Stimulated activated CD4-positive, alpha-beta T cell treated with anti-CD3 and anti-CD28 coated beads, Interleukin-1b, Interleukin-23, amount 100 ng/mL, for 4 hours (primary cell): Measurements from ENCODE around the gene SYNE3.

ENCODE experiments used
- DNase-seq, 2 donors: peaks; one replicate each; pipeline ENCODE4 v3.0.0-alpha.2; 2020; ENCODE audit warnings: low read depth in 2 of 2

The SYNE3 gene

DNA sequence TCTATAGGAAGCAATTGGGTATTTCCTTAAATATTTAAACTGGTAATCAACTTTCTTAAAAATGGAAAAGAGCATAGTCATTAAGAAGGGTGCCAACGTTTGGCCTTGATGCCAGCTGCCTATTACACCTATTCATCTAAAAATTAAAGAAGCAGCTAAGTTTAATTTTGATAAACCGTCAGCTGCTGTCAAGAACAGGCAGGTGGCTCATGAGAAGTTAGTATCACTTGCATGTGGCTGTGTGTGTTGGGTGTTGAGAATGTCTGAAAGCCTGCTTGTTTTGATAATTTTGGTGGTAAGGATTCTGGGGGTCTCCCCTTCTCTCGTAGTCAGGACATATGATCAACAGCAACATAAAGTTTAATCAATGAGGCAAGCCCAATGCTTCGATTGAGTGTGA is 24.9 kb upstream of the SYNE3 start:
- no peak for DNase-seq

DNA sequence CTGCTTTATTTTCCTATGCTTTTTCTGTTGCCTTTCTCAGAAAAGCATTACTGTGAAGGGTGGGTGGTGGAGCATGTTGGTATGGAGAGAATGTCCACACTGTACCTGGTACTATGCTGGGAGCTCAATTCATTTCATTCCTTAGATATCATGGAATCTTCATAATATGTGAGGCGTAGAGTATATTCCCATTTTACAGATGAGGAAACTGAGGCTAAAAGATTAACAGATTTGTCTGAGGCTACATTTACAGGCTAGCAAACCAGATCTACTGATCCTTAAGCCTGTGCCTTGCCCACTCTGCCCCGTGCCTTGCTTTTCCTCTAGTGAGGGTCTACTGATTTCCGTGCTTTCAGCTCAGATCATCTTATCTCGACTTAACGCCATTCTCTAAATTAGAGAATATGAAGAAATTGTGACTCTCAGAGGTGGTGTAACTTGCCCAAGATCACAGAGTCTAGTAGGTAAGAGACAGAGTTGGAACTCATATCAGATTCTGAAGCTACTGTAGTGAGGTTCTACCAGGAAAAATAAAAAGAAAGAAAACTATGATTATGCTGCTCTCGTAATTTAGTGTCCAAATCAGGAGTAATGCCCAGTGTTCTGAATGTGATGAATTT is 23.9 kb upstream of the SYNE3 start:
- DNase-seq = no peak

DNA sequence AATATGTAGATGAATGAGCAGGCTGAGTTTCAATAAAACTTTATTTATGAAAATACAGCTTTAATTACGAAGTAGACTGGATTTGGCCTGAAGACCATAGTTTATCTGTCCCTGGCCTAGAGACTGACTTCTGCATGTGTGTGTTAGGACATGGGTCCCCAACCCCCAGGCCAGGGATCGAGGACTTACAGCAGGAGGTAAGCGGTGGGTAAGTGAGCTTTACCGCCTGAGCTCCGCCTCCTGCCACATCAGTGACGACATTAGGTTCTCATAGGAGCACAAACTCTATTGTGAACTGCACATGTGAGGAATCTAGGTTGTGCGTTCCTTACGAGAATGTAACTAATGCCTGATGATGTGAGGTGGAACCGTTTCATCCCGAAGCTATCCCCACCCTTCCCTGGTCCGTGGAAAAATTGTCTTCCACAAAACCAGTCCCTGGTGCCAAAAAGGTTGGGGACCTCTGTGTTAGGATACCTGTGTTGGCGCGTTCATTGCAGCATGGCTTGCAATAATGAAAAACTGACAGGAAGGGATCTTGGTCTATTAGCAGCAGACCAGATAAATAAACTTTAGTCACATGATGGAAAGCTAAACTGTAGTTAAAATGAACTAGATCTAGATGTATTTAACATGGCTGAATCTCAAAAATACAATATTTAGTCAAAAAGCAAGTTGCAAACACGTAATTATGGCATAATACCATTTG is 22.5 kb upstream of the SYNE3 start:
- DNase-seq = no peak

DNA sequence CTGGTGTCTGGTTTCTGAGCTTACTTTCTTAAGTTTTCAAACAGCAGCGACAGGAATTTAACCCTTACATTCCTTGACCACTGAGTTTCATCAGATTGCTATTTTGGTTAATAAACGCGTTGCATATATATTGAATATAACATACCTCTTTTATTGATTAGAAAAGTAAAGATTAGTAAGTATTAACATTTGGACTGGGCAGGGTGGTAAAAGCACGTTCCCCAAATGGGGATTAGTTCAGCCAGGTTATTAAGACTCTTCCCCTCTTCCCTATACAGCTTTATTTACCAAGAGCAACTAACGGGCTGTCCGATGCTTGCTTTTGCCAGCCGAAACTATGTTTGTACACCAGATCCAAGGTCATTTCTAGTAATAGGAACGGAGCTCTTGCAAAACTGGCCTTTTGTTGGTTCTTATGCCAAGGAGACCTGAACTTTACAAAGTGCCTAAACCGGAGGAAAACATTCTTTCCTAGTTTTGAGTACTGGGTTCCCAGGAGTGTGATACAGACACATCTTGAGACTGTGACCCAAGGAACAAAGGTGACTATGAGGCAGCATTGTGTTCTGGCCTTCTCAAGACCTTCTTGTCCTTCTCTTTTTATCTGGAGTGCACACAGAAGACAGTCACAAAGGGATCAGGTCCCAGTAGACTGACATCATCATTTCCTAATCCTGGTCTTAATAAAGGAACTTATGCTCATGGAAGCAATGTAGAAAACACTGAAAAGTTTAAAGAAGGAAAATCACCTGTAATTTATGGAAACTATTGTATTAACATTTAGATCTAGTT is 21.0 kb upstream of the SYNE3 start:
- DNase-seq = no peak

DNA sequence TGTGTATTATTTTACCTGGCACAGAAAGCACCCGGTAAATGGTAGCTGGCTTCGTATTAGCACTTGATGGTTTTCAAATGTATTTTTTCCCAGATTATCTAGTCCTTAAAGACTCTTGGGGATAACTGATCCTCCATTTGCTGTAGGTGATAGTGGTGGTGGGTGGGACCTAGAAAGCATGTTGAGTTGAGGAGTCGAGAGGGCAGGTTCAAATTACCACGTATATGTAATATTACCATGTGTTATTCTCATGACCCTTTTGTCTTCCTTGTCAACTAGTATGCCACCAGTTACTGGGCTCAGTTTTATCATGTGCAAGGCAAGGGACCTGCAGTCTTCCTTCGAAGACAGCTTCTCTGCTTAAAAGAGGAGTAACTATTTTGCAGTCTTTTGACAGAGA is 20.2 kb upstream of the SYNE3 start:
- no peak for DNase-seq

DNA sequence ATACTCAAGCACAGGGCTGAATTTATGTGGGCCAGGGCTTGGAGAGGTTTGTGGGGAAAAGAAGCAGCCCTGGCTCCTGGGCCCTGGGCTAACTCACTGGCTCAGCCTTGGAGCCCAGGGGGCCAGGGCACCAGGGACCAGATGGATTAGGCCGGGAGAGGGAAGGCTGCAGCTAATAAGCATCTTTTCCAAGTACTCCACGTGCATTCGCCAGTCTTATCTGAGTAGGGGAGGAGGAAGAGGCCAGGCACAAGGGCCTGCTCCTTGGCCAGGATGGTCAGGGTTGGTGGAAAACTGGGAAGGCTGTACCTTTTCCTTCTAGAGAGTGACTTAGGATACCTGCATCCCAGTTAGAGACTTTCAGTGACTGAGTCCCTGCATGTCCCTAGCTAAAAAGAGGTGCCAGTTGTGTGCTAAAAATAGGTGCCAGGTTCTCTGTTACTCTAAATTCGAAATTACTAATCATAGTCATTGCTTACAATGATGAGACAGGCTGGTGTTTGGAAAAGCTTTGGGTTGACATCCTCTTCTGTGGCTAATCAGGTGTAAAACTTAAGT is 19.7 kb upstream of the SYNE3 start:
- DNase-seq = no peak

DNA sequence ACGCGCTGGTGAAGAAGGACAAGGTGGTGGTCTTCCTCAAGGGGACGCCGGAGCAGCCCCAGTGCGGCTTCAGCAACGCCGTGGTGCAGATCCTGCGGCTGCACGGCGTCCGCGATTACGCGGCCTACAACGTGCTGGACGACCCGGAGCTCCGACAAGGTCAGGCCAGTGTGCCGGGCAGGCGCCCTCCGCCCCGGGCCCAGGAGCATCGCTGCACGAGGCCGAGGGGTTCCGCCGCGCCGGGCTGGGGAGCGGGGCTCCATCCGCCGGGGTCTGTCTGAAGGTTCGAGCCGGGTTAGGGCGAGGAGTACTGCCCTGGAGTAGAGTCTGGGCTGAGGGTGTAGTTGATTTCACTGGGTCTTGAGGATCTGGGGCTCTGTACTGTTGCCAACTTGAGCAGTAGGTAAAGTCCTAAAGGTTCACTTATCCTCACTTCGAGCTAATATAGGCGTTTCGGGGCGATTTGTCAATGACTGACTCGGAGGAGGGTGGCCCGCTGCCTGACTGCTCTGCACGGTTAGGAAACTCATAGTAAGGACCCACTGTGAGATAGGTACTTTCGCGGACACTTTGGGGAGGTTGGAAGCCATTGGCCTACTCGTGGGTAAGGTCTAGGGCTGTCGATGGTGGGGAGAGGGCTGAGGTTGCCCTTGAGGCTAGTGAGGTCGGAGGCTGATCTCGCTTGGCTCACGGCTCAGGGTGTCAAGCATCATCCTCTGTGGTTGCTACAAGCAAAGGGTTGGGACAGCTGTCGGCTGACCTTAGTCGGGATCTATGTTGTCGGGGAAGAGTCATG is 19.0 kb upstream of the SYNE3 start:
- DNase-seq = no peak

DNA sequence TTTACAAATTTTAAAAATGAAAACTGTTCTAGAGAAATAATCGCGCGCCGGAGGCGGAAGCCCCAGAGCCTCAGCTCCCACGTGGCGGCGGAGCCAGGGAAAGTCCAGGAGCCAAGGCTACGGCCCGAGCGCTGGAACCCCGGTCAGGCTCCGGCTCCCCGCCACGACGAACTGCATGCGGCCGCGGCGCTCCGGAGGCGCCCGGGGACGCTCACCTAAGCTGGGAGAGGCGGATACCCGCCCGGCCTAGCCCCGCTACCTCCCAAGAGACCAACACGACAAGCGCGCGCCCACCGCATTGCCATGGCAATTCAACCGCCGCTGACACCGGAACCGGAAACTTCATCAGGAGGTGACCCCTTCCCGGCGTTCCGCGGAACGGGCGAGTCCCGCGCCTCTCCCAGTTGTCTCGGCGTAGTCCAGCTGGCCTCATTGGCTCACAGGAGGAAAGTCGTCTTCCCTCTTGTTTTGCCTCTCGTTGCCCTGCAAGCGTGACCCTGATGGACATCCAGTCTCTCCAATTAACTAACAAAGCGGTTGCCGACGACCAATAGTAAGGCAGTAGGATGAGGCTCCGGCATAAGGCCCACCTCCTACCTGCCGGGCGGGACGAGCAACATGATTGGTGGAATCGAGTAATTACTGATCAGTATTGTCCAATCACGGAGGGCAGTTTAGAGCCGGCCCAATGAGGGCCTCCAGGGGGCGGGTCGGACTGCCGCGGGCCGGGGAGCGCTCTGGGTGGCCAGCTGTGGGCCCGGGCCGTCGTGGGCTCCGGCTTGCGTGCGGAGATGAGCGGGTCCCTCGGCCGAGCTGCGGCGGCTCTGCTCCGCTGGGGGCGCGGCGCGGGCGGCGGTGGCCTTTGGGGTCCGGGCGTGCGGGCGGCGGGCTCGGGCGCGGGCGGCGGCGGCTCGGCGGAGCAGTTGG is 18.1 kb upstream of the SYNE3 start, which contains the start of gene GLRX5:
Gene GLRX5, plus strand, starts transcription at position 752 of the 927 bp plus-strand sequence. Its CDS starts 40 bp downstream, at position 792.
- peak; percentile 91 to 92 for DNase-seq

DNA sequence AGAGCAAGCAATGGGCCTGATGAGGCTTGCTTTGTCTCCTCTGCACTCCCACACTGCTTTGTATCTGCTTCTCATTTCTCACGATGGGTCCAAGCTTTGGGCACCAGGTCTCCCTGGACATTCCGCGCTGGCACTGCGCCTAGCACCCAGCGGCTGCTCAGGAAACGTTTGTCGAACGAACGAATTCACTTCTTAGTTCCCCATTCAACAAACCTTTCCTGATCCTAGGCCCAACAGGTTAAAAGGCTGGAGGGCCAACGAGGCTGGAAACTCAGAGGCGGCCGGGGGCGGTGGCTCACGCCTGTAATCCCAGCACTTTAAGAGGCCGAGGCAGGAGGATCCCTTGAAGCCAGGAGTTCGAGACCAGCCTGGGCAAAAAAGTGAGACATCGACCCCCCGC is 17.4 kb upstream of the SYNE3 start:
- no peak for DNase-seq

DNA sequence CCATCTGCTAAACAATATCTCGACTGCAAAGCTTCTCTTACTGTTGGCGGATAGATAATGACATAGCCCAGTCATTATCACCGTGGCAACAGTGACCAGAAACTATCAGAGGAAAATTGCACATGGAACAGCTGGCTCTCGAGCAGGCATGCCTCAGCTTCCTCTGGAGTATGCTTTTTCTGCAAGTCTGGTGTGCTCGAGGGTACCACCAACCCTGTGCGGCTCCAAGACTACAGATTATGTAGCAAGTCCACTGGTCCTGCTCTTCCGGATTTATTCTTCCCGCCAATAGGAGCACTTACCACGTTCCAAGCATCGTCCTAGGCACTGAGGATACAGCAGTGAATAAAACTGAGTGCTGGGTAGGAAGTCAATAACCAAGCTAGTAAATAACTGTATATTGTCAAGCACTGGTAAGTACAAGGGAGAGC is 17.0 kb upstream of the SYNE3 start:
- DNase-seq = no peak

DNA sequence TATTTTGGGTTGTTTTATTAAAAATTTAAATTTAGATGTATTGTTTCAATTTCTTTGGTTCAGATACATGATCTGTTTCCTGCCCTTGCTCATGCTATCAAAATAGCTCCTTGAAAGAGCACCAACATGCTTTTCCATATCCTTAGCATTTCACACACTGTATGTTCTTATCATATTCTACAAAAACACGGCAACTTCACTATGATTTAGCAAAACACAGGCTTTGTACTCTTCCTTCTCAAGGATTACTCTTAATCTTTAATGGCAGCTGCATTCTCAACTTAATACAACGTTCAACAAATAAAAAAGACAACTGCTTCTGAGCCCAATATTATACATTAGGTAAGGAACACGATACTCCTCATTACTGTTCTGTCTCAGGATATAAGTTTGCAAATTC is 15.5 kb upstream of the SYNE3 start:
- no peak for DNase-seq

DNA sequence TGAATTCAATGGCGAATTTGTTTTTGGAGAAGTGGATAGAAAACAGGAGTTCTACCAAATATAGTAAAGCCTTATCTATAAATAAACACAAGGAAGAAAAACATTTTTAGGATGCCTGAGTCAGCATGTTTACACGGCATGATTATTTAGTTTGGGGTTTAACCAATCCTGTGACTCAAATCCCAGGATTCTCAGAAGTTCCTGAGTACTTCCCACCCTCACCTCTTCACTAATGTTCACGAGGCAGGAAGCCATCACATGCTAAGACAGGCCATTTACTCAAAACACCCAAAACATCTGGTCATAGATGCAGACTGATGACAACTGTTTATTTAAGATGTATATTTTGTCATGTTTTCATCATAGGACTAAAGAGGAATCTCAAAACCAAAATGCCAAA is 15.0 kb upstream of the SYNE3 start:
- no peak for DNase-seq

DNA sequence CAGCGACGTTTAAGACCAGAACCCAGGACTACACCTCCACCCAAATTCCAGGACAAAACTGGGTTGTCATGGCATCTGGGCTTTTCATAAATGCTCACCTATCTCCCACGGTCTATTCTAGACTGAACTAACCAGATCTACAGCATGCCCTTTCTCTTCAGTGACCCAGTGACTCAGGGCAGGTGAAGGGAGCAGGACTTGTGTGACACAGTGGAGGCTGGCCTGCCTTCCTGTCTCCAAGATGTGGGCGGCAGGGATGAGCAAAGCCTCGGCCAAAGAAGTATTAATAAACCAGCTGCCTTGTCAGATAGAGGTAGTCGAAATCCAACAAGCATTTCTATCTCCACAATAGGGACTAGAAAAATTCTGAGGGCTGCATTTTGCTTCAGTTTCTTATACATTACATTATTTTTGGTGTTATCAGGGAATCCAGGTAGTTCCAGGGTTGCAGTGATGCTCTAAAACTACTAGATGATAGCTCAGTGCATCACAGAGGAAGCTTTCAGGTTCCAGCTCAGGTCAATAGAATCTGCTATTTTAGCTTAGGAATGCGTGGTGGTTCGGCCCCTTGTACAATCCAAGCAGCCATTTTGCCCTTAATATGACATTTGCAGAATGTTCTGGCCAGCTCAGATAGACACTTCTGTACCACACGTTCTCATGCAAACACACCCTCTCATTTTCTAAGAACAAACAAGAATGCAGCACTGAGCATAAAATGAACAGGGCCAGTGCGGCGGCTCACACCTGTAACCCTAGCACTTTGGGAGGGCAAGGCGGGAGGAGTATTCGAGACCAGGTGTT is 14.2 kb upstream of the SYNE3 start:
- no peak for DNase-seq

DNA sequence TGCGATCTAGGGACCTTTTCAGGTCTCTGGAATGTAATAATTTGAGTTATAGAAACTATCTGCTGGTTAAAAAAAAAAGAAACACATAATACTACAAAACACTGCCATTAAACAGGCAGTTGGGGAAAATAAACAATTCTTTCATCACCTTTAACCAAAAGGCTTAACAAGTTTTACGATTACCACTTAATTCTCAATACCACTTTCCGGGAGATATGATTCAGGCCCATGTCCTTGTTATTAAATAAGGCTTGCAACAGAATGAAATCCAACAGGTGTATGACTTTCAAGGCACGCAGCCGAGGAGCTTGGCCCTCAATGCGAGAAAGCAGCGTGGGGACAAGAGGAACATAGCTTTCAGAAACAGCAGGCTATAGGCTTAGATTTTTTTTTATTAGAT is 12.8 kb upstream of the SYNE3 start:
- no peak for DNase-seq

DNA sequence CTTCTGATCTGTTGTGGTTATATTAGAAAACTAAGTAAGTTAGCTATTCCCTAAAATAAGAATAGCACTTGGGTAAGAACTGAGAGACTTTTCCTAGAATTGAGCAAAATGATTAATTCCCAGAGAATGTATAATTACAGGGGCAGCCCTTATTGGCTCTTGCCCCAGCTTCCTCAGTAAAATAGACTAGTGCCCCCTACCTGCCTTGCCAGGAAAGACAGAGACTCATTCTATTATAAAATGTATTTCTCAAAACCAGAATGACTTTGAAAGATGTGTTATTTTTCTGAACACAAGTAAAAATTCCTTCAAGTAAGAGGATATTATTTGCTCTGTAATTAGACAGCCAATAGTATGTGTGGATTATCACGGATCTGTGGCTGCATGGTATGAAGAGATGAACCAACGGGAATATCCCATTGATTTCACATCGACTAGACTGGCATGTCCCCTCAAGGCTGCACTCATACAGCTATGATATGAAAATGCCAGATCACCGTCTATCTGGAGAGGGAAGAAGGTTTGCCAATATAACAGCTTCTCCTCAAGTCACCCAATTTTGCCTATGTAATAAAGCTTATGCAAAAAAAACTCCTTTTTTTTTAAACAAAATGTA is 11.0 kb upstream of the SYNE3 start:
- DNase-seq = no peak

DNA sequence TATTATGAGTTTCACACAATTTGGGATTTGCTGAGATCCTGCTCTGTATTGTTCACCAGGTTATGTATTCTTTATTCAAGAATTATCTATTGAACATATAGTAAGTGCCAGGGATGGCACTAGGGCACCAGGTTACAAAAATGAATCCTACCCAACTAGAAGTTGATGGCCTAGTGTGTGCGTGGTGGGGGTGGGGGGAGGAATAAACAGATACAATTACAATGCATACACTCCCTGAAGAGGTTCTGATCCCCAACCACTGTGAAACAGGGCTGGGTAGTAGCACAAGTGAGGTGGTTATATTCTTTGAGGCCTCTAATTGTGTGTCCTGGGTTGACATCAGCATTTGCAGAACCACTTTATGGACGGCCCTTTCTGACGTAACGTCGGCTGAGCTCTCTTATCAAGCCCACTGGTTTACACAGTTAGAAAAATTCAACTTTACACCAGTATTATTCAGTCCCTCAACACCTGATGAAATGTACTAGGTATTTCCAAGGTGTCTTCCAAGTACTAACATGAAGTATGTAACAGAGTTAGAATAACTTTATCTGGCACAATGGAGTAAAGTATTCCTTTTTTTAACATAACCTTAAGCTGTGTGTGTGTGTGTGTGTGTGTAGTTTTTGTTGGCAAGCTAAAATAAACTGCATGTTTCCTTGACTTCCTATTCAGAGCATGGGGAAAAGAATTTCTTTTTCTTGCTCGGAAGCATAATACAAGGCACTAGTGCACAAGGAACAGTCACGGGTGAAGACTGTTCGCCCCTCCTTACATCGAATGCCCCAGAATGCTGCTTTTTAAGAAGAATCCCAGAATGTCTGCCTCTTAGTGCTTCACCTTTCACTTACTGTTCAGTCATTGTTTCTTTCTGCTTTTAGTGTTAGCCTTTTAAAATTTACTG is 10.3 kb upstream of the SYNE3 start:
- no peak for DNase-seq

DNA sequence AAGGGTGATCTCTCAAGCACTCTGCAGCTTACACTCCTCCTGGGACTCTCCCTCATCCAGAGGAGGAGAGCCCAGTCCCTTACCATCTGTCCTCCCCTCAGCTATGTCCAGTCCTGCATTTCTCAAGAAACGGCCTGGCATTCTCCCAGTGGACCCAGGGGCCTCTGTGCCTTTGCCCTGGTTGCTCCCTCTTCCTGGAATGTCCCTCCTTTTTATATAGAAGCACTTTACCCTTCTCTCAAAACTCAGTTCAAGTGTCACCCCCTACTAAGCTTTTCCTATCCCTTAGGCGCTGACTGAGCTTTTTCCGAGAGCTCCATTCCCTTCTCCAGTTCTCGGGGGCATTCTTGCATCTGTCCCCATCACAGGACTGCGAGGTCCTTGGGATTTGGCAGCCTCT is 9.5 kb upstream of the SYNE3 start:
- DNase-seq = no peak
